HEK293 (cell line): Measurements from ENCODE around the gene MVP.
A peak's percentile ranks its signal among the peaks of the same experiment; 100 is the strongest.
"Not testable (repeated sequence)": the region's sequence is repeated elsewhere in the genome, so short reads cannot be mapped to it uniquely, and the experiment has no call there.

Source experiments
- CTCF ChIA-PET: fragments of 350-600 bp; formaldehyde crosslinking; extraction: SDS; loops from one replicate; lab custom pipeline; 2021; ENCODE audit warnings: antibody characterized with exemption; lab: Yijun Ruan, JAX
- POLR2A ChIA-PET: fragments of 300-600 bp; formaldehyde crosslinking; extraction: SDS; loops from one replicate; lab custom pipeline; 2020; ENCODE audit warnings: antibody characterized with exemption, inconsistent platforms; lab: Yijun Ruan, JAX
- H3K27ac ChIP-seq: fragments of 200-500 bp; sonication (Bioruptor generic); 2 replicates; pipeline ENCODE4 v1.5.1; 2014; ENCODE audit warnings: low read depth, low read length, control low read depth, inconsistent platforms; ENCODE audit errors: extremely low read depth
- H3K36me3 ChIP-seq, 2 experiments: fragments of 200-500 bp in 1 of 2; sonication (Bioruptor generic) in 1 of 2; 1 replicate in 1 of 2; 2 replicates in 1 of 2; pipeline ENCODE4 v1.5.1; 2014 to 2017; ENCODE audit warnings: inconsistent platforms in 2 of 2, low read length in 2 of 2; ENCODE audit not compliant: control insufficient read depth in 2 of 2, insufficient read depth in 1 of 2
- H3K4me1 ChIP-seq: fragments of 200-500 bp; sonication (Bioruptor generic); 2 replicates; pipeline ENCODE4 v1.5.1; 2014; ENCODE audit warnings: mild to moderate bottlenecking, low read length, inconsistent platforms; ENCODE audit not compliant: control insufficient read depth, insufficient read depth
- H3K4me3 ChIP-seq: 2 replicates; pipeline ENCODE4 v1.5.1; 2011; ENCODE audit warnings: low read depth, mild to moderate bottlenecking, control low read depth, low read length, moderate library complexity
- H3K9me3 ChIP-seq: fragments of 200-500 bp; sonication (Bioruptor generic); 2 replicates; pipeline ENCODE4 v1.5.1; 2014; ENCODE audit warnings: low read depth, low read length, inconsistent platforms; ENCODE audit not compliant: control insufficient read depth, insufficient read depth
- BCL11B ChIP-seq: fragments of 450-650 bp; formaldehyde crosslinking; IDR thresholded peaks from 2 replicates; pipeline ENCODE4 v1.5.1; 2016; ENCODE audit warnings: low read depth, missing biosample characterization, missing genetic modification characterization
- GLI2 ChIP-seq: fragments of 450-650 bp; formaldehyde crosslinking; IDR thresholded peaks from 2 replicates; pipeline ENCODE4; 2017; ENCODE audit warnings: missing biosample characterization, missing genetic modification characterization, low read depth, borderline replicate concordance
- KLF1 ChIP-seq: fragments of 450-650 bp; formaldehyde crosslinking; IDR thresholded peaks from 2 replicates; pipeline ENCODE4 v1.5.1; 2016; ENCODE audit warnings: missing biosample characterization, missing genetic modification characterization
- KLF7 ChIP-seq: fragments of 450-650 bp; formaldehyde crosslinking; IDR thresholded peaks from 2 replicates; pipeline ENCODE4 v1.5.1; 2016; ENCODE audit warnings: missing biosample characterization, missing genetic modification characterization, borderline replicate concordance
- OVOL3 ChIP-seq: fragments of 450-650 bp; formaldehyde crosslinking; IDR thresholded peaks from 2 replicates; pipeline ENCODE4 v1.5.1; 2016; ENCODE audit warnings: missing biosample characterization, missing genetic modification characterization
- SP7 ChIP-seq: fragments of 450-650 bp; formaldehyde crosslinking; IDR thresholded peaks from 2 replicates; pipeline ENCODE4 v1.5.1; 2016; ENCODE audit warnings: missing biosample characterization, missing genetic modification characterization
- WT1 ChIP-seq: fragments of 450-650 bp; formaldehyde crosslinking; IDR thresholded peaks from 2 replicates; pipeline ENCODE4 v1.5.1; 2016; ENCODE audit warnings: missing biosample characterization, missing genetic modification characterization
- ZBTB17 ChIP-seq: fragments of 450-650 bp; formaldehyde crosslinking; IDR thresholded peaks from 2 replicates; pipeline ENCODE4 v1.5.1; 2016; ENCODE audit warnings: missing biosample characterization, missing genetic modification characterization
- ZFP3 ChIP-seq: fragments of 450-650 bp; formaldehyde crosslinking; IDR thresholded peaks from 2 replicates; pipeline ENCODE4 v1.5.1; 2016; ENCODE audit warnings: low read depth, missing biosample characterization, missing genetic modification characterization
- ZNF274 ChIP-seq, 2 experiments: fragments of 200-500 bp in 1 of 2; fragments of 450-650 bp in 1 of 2; sonication (Bioruptor generic) in 1 of 2; formaldehyde crosslinking in 1 of 2; IDR thresholded peaks; 2 replicates each; pipeline versions ENCODE4 v1.5.1 to v1.6.1; 2014 to 2016; ENCODE audit warnings: borderline replicate concordance in 1 of 2, inconsistent platforms in 1 of 2, low read length in 1 of 2, missing biosample characterization in 1 of 2, missing genetic modification characterization in 1 of 2
- ZNF292 ChIP-seq: fragments of 450-650 bp; formaldehyde crosslinking; IDR thresholded peaks from 2 replicates; pipeline ENCODE4 v1.5.1; 2016; ENCODE audit warnings: low read depth, missing biosample characterization, missing genetic modification characterization, borderline replicate concordance
- ZNF335 ChIP-seq: fragments of 450-650 bp; formaldehyde crosslinking; conservative IDR thresholded peaks from 2 replicates; pipeline ENCODE4 v1.5.1; 2016; ENCODE audit warnings: missing biosample characterization, missing genetic modification characterization
- ZNF561 ChIP-seq: fragments of 450-650 bp; IDR thresholded peaks from 2 replicates; pipeline ENCODE4 v1.5.1; 2018; ENCODE audit warnings: missing biosample characterization, missing genetic modification characterization, borderline replicate concordance
- TF ChIP-seq, protein P1 (sequence below): fragments of 450-650 bp; formaldehyde crosslinking; IDR thresholded peaks from 2 replicates; pipeline ENCODE4 v1.5.1; 2016; ENCODE audit warnings: missing biosample characterization, missing genetic modification characterization
- TF ChIP-seq, protein P2 (sequence below): fragments of 450-650 bp; formaldehyde crosslinking; IDR thresholded peaks from 2 replicates; pipeline ENCODE4 v1.5.1; 2016; ENCODE audit warnings: missing biosample characterization, missing genetic modification characterization
- TF ChIP-seq, protein P3 (sequence below): fragments of 450-650 bp; formaldehyde crosslinking; IDR thresholded peaks from 2 replicates; pipeline ENCODE4 v1.5.1; 2016; ENCODE audit warnings: missing biosample characterization, missing genetic modification characterization
- TF ChIP-seq, protein P4 (sequence below): fragments of 450-650 bp; formaldehyde crosslinking; IDR thresholded peaks from 2 replicates; pipeline ENCODE4 v1.5.1; 2016; ENCODE audit warnings: missing biosample characterization, missing genetic modification characterization
- TF ChIP-seq, protein P5 (sequence below): fragments of 450-650 bp; formaldehyde crosslinking; IDR thresholded peaks from 2 replicates; pipeline ENCODE4 v1.5.1; 2016; ENCODE audit warnings: missing biosample characterization, missing genetic modification characterization

MVP gene

DNA sequence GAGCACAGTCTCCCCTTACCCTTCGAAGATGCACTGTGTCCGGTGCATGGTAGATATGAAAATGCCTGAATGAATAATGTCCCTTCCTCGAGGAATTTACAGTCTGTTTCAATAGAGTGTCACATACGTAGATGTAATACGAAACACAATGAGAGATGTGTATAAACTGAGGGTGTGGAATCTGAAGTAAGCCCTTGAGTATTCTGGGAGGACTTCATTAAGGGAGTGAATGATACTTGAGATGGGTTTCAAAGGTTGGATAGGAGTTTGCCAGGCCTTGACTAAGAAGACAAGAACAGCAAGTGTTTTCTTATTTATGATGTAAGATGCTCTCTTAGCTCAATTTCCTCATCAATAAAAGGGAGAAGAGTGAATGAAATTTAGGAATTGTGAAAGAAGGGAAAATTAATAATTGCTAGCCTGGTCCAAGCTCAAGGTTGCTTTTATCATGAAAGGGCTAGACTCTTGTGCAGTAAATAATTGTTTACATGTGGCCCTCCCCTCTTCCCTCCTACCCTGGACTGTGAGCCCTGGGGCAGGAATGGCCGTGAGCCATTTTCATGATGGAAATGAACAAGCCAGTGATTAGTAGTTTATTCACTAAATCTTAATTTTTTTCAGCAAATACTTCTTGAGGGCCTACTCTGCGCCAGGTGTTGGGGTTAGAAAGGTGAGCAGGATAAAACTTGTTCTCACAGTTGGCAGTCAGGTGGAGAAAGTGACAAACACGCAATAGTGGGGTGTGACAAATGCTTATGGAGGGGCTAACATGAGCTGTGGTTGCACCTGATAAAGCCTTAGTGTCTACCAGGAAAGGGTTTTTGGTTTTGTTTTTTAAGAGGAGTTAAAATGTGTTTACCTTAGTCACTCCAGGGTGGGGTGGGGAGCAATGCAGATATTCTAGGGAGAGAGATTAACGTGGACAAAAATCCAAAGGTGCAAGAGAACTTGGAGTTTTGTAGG is 28.1 kb upstream of the MVP start:
- ChIA-PET POLR2A (interaction anchor here (0.8 to 2.7 kb wide), 2 partner anchors 15 to 23 kb away, joined by 14 to 31 read pairs; partner anchors contain the start of gene MAZ), CTCF (interaction anchor here (1.0 to 3.5 kb wide), 4 partner anchors 11 to 92 kb away, joined by 3 to 28 read pairs (median 6); no protein-coding TSS in a partner anchor)
- Histone ChIP-seq H3K9me3 (no peaks in the 10 kb centered on the region), H3K4me1 (0 out of 2 replicates have a peak, but pooled peaks cover 2% of the 10 kb centered on the region), H3K27ac (peak overlapping the region; percentile 90; the same call in 1 of the 2 replicates), H3K4me3 (peak overlapping the region; percentile 93), H3K36me3 (peaks cover 4 to 28% of the 10 kb centered on the region in 2 experiments; a peak in 1 of 3 replicates)
- TF ChIP-seq KLF1 (tag by site-specific recombination) (peak; percentile 56), ZNF274 (IDR thresholded peaks at IDR 0.05; ENCODE audit: low read length) (no peak), ZNF274 (tag by site-specific recombination; IDR thresholded peaks at IDR 0.05; ENCODE audit: borderline replicate concordance) (no peak), GLI2 (tag by site-specific recombination) (no peak), ZNF335 (tag by site-specific recombination) (peak; percentile 13; the same call in 1 of the 2 replicates), ZBTB17 (tag by site-specific recombination) (peak; percentile 26; the same call in 1 of the 2 replicates), WT1 (tag by site-specific recombination) (peak; percentile 81), ZFP3 (tag by site-specific recombination) (peak; percentile 92)
- TF ChIP-seq, protein P1, sequence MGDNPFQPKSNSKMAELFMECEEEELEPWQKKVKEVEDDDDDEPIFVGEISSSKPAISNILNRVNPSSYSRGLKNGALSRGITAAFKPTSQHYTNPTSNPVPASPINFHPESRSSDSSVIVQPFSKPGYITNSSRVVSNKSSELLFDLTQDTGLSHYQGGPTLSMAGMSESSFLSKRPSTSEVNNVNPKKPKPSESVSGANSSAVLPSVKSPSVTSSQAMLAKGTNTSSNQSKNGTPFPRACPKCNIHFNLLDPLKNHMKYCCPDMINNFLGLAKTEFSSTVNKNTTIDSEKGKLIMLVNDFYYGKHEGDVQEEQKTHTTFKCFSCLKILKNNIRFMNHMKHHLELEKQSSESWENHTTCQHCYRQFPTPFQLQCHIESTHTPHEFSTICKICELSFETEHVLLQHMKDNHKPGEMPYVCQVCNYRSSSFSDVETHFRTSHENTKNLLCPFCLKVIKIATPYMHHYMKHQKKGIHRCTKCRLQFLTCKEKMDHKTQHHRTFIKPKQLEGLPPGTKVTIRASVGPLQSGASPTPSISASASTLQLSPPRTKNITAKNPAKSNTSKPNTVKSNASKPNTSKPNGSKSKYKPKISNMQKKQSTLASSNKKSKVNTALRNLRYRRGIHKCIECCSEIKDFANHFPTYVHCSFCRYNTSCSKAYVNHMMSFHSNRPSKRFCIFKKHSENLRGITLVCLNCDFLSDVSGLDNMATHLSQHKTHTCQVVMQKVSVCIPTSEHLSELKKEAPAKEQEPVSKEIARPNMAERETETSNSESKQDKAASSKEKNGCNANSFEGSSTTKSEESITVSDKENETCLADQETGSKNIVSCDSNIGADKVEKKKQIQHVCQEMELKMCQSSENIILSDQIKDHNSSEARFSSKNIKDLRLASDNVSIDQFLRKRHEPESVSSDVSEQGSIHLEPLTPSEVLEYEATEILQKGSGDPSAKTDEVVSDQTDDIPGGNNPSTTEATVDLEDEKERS (tag by site-specific recombination), result no peak

DNA sequence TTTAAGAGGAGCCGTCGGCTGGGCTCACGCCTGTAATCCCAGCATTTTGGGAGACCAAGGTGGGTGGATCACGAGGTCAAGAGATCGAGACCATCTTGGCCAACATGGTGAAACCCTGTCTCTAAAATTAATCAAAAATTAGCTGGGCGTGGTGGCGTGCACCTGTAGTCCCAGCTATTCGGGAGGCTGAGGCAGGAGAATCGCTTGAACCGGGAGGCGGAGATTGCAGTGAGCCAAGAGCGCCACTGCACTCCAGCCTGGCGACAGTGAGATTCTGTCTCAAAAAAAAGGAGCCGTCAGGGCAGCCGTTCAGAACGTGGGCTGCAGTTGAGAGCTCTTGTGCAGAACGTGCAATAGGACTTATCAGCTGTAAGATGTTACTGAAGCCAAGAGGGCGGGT is 27.1 kb upstream of the MVP start:
- CTCF ChIA-PET, H3K4me1 ChIP-seq, H3K9me3 ChIP-seq, H3K4me3 ChIP-seq, H3K27ac ChIP-seq: not testable (repeated sequence)
- peaks cover 10 to 38% of the 10 kb centered on the region in 2 experiments for H3K36me3 ChIP-seq
- POLR2A ChIA-PET, result interaction anchor here (0.8 kb wide), 1 partner anchor 9 kb away, joined by 4 read pairs; no protein-coding TSS in a partner anchor

DNA sequence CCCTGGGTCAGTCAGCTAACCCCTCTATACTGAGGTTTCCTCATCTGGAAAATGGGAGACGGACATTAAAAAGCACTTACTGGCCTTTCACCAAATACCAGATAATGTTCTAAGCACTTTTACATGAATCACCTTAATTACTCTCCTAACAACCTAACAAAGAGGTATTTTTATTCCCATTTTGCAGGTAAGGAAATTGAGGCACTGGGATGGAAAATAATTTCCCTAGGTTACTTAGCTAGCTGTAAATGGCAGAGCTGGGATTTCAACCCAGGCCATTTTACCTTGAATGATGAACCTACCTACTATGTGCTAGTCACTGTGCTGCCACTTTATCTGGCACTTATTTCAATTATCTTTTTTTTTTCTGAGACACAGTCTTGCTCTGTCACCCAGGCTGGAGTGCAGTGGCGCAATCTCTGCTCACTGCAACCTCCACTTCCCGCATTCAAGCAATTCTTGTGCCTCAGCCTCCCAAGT is 26.0 kb upstream of the MVP start:
- CTCF ChIA-PET, result interaction anchor here (1.0 kb wide), 1 partner anchor 22 kb away, joined by 3 read pairs; the partner anchor contains the start of gene PAGR1
- Histone ChIP-seq H3K36me3 (peaks cover 11 to 49% of the 10 kb centered on the region in 2 experiments), H3K4me3 (no peak overlapping the region), H3K4me1 (0 out of 2 replicates have a peak, but pooled peaks cover 2% of the 10 kb centered on the region), H3K9me3 (no peaks in the 10 kb centered on the region), H3K27ac (no peak overlapping the region)
- POLR2A ChIA-PET, result no interaction called here
- TF ChIP-seq SP7 (no peak), ZFP3 (tag by site-specific recombination) (no peak), BCL11B (tag by site-specific recombination) (no peak), ZNF561 (tag by site-specific recombination) (no peak), KLF7 (tag by site-specific recombination) (no peak), ZNF292 (tag by site-specific recombination) (no peak), OVOL3 (tag by site-specific recombination) (no peak), ZNF274 (IDR thresholded peaks at IDR 0.05; ENCODE audit: low read length) (no peak), ZNF274 (tag by site-specific recombination; IDR thresholded peaks at IDR 0.05; ENCODE audit: borderline replicate concordance) (no peak)
- TF ChIP-seq, protein P2, sequence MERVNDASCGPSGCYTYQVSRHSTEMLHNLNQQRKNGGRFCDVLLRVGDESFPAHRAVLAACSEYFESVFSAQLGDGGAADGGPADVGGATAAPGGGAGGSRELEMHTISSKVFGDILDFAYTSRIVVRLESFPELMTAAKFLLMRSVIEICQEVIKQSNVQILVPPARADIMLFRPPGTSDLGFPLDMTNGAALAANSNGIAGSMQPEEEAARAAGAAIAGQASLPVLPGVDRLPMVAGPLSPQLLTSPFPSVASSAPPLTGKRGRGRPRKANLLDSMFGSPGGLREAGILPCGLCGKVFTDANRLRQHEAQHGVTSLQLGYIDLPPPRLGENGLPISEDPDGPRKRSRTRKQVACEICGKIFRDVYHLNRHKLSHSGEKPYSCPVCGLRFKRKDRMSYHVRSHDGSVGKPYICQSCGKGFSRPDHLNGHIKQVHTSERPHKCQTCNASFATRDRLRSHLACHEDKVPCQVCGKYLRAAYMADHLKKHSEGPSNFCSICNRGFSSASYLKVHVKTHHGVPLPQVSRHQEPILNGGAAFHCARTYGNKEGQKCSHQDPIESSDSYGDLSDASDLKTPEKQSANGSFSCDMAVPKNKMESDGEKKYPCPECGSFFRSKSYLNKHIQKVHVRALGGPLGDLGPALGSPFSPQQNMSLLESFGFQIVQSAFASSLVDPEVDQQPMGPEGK (tag by site-specific recombination), result no peak
- TF ChIP-seq, protein P3, sequence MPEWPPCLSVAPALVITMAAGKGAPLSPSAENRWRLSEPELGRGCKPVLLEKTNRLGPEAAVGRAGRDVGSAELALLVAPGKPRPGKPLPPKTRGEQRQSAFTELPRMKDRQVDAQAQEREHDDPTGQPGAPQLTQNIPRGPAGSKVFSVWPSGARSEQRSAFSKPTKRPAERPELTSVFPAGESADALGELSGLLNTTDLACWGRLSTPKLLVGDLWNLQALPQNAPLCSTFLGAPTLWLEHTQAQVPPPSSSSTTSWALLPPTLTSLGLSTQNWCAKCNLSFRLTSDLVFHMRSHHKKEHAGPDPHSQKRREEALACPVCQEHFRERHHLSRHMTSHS (tag by site-specific recombination), result no peak
- TF ChIP-seq, protein P4, sequence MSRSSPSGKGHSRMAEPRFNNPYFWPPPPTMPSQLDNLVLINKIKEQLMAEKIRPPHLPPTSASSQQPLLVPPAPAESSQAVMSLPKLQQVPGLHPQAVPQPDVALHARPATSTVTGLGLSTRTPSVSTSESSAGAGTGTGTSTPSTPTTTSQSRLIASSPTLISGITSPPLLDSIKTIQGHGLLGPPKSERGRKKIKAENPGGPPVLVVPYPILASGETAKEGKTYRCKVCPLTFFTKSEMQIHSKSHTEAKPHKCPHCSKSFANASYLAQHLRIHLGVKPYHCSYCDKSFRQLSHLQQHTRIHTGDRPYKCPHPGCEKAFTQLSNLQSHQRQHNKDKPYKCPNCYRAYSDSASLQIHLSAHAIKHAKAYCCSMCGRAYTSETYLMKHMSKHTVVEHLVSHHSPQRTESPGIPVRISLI (tag by site-specific recombination), result no peak
- TF ChIP-seq, protein P5, sequence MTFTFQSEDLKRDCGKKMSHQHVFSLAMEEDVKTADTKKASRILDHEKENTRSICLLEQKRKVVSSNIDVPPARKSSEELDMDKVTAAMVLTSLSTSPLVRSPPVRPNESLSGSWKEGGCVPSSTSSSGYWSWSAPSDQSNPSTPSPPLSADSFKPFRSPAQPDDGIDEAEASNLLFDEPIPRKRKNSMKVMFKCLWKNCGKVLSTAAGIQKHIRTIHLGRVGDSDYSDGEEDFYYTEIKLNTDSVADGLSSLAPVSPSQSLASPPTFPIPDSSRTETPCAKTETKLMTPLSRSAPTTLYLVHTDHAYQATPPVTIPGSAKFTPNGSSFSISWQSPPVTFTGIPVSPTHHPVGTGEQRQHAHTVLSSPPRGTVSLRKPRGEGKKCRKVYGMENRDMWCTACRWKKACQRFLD, result no peak
